ENCODE results near the gene CFAP161.

The CFAP161 gene

DNA sequence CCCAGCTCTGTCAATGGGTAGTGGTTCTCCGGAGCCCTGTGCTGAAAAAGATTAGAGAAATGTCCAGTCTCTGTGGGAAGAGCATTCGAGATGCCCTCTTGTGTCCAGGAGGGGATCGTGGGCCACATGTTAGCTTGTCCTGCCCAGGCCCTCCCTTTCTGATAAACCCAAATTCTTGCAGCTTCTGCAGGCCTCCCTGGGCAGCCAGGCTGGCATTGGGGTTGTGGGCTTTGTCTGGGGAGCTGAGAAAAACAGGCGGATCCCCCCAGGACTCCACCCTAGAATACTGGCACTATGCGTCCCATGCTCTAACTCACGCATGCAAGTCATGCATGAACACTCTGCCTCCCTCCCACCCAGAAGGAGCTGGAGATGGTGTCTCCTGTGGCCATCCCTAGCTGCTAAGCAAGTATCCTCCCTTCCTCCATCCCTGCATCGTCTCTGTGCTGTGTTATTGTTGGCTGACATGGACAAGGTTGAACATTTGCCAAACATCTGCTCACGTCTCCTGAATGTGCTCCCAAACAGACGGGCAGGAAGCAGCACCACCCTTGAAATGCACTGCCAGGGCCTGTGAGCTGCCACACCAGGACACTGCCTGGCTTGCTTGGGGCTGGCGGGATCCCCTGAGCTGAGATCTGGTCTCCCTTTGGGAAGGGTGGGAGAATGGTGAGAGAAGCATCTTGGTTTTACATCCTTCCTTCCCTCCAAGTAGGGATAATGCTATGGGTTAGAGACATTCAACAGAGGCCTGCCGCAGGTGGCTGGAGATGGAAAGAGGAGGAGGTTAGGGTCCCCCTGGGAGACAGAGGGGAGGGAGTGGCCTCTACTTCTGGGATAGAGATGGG, 26.5 kb downstream of the CFAP161 start:
- DNase-seq, result no peak

DNA sequence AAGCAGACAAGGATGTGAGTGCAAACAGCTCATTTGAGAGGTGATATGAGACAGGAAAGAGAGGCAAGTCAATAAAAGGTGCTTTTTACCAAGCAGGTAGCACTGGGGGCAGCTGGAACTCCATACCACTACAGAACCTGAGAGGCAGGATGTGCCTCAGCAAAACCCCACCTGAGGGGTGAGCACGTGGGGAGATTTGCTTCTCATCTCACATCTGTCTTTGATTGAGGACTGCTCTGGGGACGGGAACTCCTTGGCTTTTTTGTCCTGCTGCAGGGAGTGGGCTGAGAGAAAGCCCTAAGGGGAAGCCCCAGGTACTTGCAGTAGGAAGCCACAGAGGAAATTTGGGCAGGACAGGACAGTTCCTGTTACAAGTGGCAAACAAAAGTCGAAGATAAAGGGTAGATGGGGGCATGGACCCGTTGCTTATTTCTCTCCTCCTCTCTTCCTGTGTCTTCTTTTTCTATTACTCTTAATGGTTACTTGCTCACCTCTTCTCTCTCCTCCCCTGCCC, 27.1 kb downstream of the CFAP161 start:
- DNase-seq, result no peak

DNA sequence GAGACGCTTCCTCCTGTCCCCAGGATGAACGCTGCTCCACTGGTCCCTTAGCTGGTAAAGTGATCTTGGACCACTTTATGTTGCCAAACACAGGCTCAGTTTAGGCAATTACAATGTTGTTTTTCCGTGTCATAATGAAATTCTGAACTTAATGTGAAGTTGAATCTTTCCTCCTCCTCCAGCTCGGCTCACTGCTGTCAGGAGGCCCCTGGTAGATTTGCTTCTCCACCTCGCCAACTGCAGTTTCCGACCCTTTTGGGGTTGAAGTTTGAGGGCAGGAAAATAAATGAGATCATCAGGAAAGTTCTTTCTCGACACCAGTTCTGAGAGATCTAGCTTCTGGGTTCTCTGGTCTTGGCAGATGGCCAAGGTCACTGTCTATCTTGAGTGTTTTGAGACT, 27.8 kb downstream of the CFAP161 start:
- no peak for DNase-seq

DNA sequence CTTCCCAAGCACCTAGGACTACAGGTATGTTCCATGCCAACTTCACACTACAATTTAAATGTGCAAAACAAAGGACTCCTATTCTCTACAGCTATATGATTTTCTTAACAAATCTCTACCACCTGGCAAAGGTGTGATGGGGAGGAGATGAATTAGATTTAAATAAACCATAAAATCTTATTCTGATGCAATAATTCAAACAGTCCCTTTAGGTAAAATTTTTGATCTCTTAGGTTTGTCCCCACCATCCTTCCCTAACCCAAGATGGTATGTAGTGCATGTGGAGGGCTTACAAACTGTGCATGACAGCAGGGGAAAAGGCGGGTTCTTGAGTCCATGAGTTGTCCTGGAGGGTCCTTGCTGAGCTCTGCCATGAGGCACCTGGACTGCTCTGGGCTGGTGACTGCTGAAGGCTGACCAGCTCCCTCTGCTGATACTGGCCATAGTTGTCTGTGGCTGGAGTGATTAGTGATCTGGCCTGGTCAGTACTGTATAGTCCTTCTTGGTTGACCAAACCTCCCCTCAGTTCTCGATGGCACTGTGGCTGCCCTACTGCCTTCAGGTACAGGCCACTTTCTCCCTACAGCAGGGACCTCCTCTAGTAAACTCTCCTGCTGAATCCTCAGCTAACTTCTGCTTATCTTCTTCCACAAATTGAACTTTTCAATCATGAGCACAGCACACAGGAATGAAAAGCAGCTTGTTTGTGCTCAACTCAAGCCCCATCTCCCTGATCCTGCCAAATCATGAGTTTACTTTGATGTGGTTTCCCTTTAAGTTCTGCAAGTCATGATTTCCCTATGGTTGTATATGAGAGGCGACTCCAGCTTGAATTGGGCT, 30.1 kb downstream of the CFAP161 start:
- no peak for DNase-seq

DNA sequence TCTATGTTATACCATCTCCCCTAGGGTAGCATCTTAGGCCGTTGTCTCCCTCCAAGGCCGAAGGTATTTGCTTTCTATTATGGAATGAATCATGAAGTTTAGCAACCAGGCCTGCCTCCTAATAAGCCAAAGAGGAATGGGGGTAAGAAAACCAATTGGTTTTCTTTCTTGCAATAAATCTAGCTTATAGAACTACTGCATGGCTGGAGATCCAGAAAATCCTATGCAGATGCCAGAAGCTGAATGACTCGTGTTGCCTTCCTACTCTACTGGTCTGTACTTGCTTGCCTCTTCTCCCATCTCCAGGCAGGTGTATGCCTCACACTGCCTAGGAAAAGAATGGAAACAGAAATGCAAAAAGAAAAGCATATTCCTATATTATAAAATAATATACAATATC, 31.5 kb downstream of the CFAP161 start:
- no peak for DNase-seq

- DNase-seq, result no peak
Observed at GRCh38 chr15:81166636-81167305, 32.7 kb downstream of the CFAP161 start.

DNA sequence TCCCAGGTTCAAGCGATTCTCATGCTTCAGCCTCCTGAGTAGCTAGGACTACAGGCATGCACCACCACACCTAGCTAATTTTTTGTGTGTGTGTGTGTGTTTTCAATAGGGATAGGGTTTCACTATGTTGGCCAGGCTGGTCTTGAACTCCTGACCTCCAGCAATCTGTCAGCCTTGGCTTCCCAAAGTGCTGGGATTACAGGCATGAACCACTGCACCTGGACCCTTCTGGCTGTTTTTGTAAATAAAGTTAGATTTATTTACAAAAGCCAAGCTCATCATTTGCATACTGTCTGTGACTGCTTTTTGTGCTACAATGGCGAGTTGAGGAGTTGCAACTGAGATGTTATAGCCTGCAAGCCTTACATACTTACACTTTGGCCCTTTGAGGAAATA, 34.1 kb downstream of the CFAP161 start:
- no peak for DNase-seq

DNA sequence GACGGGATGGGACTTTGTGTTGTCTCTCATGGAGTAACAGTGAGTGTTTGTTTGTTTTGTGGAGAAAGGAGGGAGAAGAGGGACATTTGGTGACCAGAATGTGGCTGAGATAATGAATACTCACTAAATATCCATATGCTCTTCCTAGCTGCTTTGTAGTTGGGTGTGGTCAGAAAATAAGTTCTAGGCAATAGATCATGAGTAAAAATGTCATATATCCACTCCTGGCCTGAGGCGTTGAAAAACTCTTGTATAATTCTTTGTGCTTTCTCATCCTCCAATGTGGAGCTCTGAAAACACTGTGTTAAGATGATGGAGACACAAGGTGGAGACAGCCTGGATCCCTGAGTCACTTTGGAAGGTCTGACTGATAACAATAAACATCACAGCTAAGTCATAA, 34.6 kb downstream of the CFAP161 start:
- DNase-seq, result no peak

DNA sequence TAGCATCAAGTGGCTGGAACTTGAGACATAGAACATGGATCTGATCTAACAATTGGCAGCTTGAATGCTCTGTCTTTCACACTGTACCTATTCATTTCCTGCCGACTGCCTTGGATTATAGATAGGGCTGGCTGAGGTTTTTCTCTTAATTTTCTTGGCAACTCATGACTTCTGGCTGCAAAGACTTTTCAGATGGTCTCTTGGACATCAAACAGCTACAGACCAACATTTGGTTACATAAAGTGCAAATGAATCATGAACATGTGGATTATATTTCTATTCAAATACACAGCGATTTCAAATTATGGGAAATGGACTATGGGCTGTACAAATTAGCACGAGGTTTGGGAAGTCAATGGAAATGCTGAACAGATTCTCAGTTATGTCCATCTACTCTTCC, 36.4 kb downstream of the CFAP161 start:
- no peak for DNase-seq

GRCh38 chr15:81171286-81171685, 37.2 kb downstream of the CFAP161 start:
- no peak for DNase-seq

GRCh38 chr15:81174125-81174791, 40.2 kb downstream of the CFAP161 start:
- no peak for DNase-seq

GRCh38 chr15:81174792-81175327, 40.8 kb downstream of the CFAP161 start:
- DNase-seq, result no peak

DNA sequence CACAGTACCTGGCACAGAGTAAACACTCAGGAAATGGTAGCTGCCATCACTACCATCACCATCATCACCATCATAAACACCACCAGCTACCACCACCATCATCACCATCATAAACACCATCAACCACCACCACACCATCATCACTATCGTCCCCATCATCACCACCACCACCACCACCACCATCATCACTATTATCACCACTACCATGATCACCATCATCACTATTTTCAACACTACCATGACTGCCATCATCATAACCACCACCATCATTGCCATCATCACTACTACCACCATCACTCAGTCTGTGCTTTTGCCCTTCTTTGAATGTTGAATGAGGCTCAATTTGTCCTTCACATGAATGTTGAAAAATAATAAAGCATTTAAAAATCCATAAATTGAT, 41.4 kb downstream of the CFAP161 start:
- no peak for DNase-seq

DNA sequence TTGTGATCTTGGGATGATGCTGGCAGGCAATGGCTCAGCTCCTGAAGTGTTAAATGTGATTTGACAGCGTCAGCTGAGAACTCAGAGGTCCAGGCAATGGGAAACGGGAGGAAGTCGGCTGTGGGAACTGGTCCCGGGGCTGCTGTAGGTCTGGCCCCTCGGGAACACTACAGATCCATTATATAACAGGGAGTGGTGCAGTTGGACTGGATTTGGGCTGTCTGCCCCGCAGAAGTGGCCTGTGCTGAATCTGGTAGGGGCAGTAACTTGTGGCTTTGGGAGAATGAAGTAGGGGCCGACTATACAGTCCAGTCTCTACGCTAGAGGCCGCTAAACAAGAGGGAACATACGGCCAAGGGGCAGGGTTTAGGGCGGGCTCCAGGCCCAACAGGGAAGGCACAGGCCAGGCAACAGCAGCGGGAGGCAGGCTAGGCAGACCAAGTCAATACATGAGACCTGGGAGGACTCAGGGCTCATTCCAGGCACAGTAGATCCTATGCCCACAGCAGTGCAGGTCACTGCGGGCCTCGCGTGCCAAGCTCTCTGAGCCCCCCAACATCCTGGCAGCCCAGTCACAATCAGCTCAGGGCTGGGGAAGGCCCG, 42.3 kb downstream of the CFAP161 start:
- no peak for DNase-seq

- DNase-seq, result no peak
Observed at GRCh38 chr15:81178365-81178764, 44.3 kb downstream of the CFAP161 start.

DNA sequence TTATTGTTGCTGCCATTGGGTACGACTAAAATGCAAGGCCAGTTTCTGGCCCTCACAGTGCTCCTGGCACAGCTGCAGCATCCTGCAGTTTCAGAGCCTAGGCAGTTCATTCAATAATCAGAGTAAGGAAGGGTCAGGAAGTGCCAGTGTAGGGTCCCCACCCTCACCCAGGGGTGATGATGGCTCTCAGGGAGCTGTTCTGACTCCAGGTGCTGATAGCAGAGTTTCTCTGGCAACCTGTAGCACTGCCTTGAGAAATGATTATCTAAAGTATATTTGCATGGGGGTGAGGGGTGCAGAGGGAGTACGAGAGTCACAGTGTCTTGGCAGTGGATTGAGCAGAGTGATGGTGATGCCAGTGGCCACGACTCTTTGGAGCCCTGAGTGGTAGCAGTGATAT, 47.1 kb downstream of the CFAP161 start:
- no peak for DNase-seq

GRCh38 chr15:81182031-81182755, 48.1 kb downstream of the CFAP161 start:
- no peak for DNase-seq

DNA sequence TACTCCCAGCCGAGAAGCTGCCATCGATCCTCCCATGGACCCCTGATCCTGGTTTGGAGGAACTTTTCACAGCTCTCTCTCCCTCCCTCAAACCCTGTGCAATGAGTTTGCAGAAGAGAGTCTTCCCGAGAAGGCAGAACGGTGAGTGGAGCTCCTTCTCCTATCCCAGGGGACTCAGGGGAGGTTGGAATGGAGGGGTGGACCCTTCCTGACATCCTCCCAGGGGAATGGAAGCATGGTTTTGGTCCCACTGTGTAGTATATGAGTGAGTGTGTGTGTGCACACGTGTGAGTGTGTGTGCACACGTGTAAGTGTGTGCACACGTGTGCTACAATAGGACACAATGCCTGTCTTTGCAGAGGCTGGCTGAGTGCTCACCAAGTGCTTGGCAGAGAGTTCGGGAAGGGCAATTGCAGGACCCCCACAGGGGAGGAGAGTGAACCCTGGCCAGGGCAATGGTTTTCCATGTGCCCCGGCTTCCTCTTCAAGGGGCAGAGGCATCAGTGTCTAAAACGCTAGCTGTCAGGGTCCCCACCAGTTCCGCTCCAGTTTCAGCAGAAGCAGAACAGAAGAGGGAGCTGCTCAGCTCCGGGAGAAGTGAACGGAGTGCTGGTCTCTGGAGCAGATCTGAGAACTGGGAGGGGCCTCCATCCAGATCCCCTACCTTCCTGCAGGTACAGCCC, 48.8 kb downstream of the CFAP161 start:
- DNase-seq, result no peak

DNA sequence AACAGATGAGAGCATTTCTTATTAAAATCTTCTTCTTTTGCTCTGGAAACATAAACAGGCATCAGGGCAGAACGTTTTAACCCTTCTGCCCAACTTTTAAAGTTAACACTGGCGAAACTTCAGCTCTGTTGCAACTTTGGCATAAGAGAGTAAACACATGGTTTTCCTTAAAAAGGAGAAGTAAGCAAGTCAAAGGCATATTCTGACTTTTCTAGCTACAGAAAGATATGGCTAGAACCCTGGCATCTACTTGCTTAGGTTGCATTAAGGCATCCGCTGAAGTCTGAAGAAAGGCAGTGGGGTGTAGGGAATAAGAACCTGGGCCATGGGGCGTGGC, 49.3 kb downstream of the CFAP161 start:
- DNase-seq, result no peak

- no peak for DNase-seq
Observed at GRCh38 chr15:81184188-81184587, 50.1 kb downstream of the CFAP161 start.

All from NCI-H2081 treated with DMSO at 0.1 percent for 48 hours (cell line).